Neural progenitor cell (in vitro differentiated cells): Measurements from ENCODE around the gene TRIM2.

Experiments
- EZH2 ChIP-seq: fragments of 200-600 bp; sonication (generic); IDR thresholded peaks from 2 replicates; pipeline ENCODE4 v1.6.1; 2017; ENCODE audit warnings: antibody characterized with exemption, mild to moderate bottlenecking, moderate library complexity
- EZH2phosphoT487 ChIP-seq: fragments of 200-600 bp; sonication (generic); IDR thresholded peaks from 2 replicates; pipeline ENCODE4 v1.6.1; 2017; ENCODE audit warnings: antibody characterized with exemption
- TF ChIP-seq, protein P1 (sequence below): fragments of 200-600 bp; sonication (generic); IDR thresholded peaks from 2 replicates; pipeline ENCODE4 v1.5.1; 2017; ENCODE audit warnings: antibody characterized with exemption, mild to moderate bottlenecking

- TF ChIP-seq, protein P1, sequence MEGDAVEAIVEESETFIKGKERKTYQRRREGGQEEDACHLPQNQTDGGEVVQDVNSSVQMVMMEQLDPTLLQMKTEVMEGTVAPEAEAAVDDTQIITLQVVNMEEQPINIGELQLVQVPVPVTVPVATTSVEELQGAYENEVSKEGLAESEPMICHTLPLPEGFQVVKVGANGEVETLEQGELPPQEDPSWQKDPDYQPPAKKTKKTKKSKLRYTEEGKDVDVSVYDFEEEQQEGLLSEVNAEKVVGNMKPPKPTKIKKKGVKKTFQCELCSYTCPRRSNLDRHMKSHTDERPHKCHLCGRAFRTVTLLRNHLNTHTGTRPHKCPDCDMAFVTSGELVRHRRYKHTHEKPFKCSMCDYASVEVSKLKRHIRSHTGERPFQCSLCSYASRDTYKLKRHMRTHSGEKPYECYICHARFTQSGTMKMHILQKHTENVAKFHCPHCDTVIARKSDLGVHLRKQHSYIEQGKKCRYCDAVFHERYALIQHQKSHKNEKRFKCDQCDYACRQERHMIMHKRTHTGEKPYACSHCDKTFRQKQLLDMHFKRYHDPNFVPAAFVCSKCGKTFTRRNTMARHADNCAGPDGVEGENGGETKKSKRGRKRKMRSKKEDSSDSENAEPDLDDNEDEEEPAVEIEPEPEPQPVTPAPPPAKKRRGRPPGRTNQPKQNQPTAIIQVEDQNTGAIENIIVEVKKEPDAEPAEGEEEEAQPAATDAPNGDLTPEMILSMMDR = no peak
- TF ChIP-seq EZH2phosphoT487 (no peak), EZH2 (no peak)
Measured at GRCh38 chr4:153246446-153247115, 42.3 kb downstream of the TRIM2 start.
